GM19395 (cell line): Measurements from ENCODE around the gene CACNB2.

Experiments used
- ATAC-seq: cut with Tn5 transposase; IDR thresholded peaks from one replicate; pipeline ENCODE4 v1.9.1; 2021; ENCODE audit warnings: mild to moderate bottlenecking, moderate library complexity; ENCODE audit not compliant: unreplicated experiment

Gene CACNB2

DNA sequence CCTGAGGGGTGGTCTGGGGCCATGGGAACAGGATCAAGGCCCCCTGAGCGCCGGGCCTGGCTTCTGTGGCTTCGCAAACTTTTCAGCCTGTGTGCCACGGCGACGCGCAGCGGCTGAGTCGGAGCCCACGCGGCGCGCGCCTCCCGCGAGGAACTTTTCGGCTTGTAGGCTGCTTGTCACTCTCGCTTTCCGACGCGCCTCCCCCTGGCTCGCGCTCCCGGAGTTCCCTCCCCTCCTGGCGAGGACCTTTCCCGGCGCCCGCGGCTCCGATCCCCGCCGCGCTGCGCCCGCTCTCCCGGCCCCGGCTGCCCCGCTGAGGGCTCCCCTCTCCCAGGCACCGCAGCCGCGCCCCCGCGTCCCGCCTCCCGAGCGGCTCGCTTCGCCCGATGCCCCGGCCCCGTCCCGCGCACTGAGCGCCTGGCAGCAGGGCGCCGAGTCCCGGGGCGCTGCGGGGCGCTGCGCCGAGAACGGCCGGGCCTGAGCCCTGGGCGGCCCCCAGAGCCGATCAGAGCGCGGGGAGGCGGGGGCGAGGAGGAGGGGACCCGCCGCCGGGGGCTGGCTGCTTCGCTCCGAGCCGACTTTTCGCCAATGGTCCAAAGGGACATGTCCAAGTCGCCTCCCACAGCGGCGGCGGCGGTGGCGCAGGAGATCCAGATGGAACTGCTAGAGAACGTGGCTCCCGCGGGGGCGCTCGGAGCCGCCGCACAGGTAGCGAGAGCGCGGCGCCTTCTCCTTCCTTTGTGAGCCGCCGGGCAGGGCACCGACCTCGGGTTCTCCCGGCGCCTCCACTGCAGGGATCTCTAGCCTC lies at the start of gene CACNB2:
Gene CACNB2 (plus strand): TSS at position 276 of the 808 bp plus-strand sequence.
- no peak for ATAC-seq

DNA sequence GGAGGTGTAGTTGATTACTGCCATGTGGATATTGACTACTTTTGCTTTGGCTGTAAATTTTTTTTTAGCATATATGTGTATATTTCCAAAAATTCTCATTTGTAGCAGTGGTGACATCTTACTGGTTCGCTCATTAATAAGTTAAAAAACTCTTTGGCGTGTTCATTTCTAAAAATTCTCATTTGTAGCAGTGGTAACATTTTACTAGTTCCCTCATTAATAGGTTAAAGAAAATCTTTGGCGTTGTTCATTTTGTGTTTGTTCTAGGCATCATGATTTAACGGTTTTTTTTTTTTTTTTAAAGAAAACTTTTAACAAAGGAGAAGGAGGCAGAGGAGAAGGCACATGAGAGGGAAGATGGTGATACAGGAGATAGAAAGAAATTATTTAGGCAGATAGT lies 45.9 kb upstream of the CACNB2 start:
- no peak for ATAC-seq

GRCh38 chr10:18094793-18095192 lies 45.4 kb upstream of the CACNB2 start:
- no peak for ATAC-seq

GRCh38 chr10:18097524-18097923 lies 42.7 kb upstream of the CACNB2 start:
- no peak for ATAC-seq

GRCh38 chr10:18098201-18098600 lies 42.0 kb upstream of the CACNB2 start:
- no peak for ATAC-seq

- no peak for ATAC-seq
Observed at GRCh38 chr10:18099415-18099814, 40.8 kb upstream of the CACNB2 start.

- ATAC-seq, result no peak
Observed at GRCh38 chr10:18100669-18101068, 39.6 kb upstream of the CACNB2 start.

GRCh38 chr10:18102404-18102803 lies 37.8 kb upstream of the CACNB2 start:
- ATAC-seq, result no peak

DNA sequence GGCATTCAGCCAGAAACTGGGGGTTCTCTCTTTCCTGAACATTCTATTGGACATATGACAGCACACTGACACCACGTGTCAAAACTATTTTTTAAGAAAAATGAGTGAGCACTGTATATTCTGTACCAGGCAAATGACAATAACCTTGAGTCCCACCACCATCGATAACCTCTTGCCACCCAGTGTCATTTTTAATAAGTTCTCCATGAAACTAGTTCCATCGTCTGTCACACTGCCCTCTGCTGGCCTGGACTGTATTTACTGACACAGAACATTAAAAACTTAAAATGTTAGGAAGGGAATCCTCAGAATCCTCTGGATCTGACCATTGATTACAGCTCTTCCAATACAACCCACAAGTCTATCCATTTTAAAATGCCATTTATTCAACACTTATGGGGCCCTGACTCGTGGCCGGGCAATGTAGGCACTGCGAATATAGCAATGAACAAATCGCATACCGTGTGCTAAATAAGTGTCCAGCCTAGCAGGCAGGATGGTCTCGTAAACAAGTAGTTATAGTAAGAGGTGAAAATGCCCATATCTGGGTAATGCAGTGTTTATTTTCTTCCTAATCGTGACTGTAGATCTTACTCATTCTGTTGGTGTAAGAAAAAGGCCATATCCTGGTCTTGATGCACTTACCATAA lies 35.9 kb upstream of the CACNB2 start:
- no peak for ATAC-seq

- no peak for ATAC-seq
Observed at GRCh38 chr10:18109341-18109870, 30.8 kb upstream of the CACNB2 start.

- ATAC-seq, result no peak
Observed at GRCh38 chr10:18113881-18114280, 26.3 kb upstream of the CACNB2 start.

DNA sequence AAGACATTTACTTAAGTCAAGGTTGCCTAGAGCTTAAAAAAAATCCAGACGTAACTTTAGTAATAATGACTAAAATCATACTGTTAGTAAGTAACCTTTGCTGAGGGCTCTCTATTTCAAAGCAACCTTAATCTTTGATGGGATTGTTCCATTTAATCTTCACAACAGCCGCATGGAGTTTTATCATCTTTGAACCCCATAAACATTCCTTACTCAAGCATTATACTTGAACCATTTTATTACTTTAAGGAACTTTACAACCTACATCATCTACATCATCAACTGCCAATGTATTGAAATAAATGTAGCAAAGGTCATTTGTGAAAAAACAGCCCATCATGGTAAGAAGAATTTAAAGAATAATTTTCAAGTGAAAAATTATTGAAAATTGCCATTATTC lies 22.9 kb upstream of the CACNB2 start:
- no peak for ATAC-seq

- ATAC-seq, result no peak
Observed at GRCh38 chr10:18122753-18123152, 17.5 kb upstream of the CACNB2 start.

DNA sequence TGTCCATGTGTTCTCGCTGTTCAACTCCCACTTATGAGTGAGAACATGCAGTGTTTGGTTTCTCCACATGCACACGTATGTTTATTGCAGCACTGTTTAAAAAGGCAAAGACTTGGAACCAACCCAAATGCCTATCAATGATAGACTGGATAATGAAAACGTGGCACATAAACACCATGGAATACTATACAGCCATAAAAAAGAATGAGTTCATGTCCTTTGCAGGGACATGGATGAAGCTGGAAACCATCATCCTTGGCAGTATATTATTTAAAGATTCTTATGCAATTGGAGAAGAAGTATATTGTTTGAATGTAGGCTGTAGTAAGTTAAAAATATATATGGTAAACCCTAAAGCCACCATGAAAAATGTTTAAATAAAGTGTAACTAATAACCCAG lies 7.2 kb upstream of the CACNB2 start:
- ATAC-seq, result no peak

DNA sequence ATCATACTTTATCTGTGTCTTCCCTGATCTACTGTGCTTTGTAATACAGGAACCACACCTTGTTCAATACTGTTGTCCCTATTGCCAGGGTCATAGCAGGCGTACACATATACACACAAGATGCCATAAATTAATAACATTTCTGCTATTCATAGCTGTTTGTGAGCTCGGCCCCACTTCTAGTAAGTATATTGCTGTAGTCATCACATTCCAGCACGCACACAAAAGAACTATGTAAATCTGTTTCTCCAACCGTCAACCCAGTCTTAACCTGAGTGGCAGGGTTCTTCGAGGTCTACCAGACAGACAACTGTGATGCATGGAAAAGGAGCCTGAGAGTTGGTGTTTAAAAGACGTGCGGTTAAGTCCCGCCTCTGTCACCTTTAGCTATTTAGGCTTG lies 5.7 kb upstream of the CACNB2 start:
- no peak for ATAC-seq

GRCh38 chr10:18134921-18135320 lies 5.3 kb upstream of the CACNB2 start:
- no peak for ATAC-seq

DNA sequence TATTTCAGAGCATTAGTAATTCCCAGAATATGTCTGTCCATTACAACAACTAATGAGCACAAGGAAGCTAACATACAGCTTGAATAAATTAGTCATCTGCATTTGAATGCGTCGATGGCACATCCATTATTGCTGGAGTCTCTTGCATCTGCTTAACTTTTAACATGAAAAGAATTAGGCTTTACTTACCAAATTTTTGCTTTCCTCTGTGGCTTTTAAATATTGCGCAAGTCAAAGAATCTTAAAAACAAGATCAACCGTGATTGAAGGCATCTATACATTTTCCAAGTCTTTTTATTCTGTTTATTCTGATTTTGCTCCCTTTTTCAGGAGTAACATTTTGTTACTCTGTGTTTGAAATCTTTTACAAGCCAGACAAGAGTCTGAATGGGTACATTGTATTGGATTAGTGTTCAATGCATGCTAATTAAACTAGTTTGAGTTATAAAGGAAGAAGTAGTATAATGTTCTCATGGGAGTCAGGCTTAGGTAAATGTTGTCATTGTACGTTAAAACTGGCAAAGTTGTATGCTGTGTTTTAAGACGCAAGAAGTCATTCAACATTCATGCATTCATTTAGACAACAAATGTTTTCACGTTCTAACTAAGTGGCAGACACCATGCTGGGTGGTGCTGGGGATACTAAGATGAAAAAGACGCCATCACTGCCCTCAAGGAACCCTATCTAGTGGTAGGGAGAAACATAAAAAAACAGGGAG lies 4.0 kb upstream of the CACNB2 start:
- no peak for ATAC-seq

- ATAC-seq, result no peak
Observed at GRCh38 chr10:18137111-18137510, 3.1 kb upstream of the CACNB2 start.

GRCh38 chr10:18140957-18141845 lies 977 bp downstream of the CACNB2 start:
- ATAC-seq, result no peak

DNA sequence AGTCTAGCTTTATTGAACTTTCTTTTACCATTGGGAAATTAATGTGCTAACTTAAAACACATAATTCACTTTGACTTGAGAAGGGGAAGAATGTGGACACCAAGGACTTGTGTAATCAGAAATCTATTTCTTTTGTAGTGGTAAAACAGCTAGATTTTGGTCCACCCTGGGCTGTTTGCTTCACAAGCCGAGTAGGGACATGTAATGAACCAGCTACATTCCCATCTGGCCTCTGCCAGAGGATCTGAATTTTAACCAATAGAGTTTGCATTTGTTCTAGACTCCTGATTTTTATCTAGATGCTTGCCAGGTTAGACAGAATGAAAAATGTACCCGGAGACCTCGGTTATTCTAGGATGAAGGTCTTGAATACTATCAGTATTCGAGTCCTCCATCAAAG lies 1.9 kb downstream of the CACNB2 start:
- no peak for ATAC-seq

DNA sequence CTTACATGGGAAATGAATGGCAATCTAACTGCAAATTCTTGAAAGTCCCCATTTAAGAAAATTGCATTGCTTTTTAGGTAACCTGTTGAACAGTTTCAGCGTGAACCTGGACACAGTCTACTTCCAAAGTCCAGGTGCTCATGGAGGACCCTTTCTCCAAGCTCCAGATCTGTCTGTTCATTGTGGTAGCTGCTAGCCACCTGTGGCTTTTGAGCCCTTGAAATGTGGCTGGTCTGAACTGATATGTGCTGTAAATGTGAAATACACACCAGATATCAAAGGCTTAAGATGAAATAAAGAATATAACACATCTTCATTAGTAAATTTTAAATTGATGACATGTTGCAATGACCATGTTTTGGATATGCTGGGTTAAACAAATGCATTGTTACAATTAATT lies 4.2 kb downstream of the CACNB2 start:
- no peak for ATAC-seq
